G401.6 (cell line): ENCODE results near the gene NCAM1.

Experiments
- FAIRE-seq: peaks from 2 replicates; lab custom pipeline; 2012; peaks lifted over from hg19 to GRCh38; lab: Jason Lieb, UNC

Gene NCAM1

DNA sequence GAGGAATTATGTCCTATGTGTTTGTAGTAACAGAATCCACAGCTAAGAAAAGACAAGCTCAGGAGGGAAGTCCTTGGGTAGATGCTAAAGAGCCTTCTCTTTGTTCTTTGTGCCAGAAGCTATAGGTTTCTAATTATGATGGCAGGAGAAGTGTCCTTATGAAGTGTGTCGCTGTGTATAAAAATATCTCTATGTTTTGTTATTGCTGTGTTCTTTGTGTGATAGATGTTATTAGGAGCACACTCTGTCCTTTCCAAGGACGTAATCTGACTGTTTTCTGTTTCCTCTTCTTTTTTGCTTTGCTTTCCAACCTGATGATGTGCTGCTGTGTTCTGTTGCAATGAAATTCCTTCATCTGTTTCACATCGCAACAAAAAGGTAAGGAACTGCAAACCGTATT lies 171.9 kb downstream of the NCAM1 start:
- no peak for FAIRE-seq

DNA sequence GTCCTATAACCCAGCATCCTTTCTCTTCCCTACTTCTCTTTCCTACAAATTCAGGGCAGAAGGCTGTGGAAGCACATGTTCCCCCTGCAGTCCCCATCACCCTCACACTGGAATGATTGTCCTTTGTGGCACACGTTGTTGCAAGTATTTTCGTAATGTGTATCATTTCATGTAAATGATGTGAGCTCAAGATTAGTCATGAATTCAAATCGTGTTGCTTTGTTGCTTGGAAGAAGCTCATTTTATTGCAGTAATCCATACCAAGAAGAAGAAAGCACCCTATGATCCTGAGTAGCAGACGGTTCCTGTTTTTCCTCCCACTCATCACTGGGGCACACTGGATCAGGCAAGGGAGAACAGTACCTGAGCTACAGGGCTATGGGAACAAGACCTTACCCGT lies 173.4 kb downstream of the NCAM1 start:
- FAIRE-seq: no peak

- FAIRE-seq: no peak
Measured at GRCh38 chr11:113137713-113138529, 176.7 kb downstream of the NCAM1 start.

DNA sequence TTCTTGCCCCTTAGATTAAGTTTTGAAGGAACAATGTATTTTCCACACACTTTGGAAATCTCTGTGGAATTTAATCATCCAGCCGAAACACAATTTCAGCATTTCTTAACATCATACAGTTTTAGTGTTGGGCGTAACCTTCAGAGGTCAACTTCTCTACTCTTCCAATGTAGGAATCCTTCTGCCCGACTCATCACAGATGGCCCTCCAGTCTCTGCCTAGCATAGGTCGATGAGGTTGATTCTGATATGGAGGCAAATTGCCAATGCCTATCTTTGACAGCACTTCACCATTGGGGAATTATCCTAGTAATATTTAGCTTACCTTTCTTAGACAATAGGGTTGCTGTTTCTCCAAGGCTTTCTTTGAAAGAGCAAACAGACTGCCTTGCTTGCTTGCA lies 177.5 kb downstream of the NCAM1 start:
- no peak for FAIRE-seq

DNA sequence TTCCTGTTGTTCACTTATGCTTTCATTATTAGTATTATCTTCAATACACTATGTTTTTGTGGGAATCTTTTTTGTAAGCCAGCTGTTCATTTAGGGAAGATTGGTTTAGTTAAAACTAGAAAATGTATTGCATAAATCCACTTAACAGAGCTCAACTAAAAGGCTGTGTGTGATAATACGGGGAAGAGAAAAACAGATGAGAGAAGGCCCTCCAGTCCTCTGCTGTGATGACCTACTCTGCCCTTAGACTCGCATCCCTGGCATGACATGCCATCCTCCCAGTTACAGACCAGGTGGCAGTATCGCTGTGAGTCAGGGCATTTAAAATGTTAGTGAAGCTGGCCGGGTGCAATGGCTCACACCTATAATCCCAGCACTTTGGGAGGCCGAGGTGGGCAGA lies 179.8 kb downstream of the NCAM1 start:
- no peak for FAIRE-seq

DNA sequence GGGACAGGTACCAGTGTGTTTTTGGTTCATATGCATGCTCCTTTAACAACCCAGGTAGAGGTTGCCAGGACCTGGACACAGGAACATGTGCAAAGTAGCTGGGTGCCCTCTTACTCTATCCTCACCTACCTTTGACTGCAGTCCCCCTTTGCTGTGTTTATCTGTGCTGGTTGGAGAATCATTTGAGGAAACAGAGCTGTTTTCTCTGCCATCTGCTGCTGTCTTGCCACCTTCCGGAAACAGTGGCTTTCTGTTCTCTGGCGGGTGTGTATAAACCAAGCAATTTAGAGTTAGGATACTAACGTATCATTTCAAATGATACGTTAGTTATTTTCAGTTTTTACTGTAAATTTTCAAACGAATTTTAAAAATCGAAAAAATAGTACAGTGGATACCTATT lies 181.3 kb downstream of the NCAM1 start:
- no peak for FAIRE-seq

GRCh38 chr11:113147249-113147648 lies 186.0 kb downstream of the NCAM1 start:
- no peak for FAIRE-seq

- FAIRE-seq: no peak
Measured at GRCh38 chr11:113148076-113148475, 186.9 kb downstream of the NCAM1 start.

DNA sequence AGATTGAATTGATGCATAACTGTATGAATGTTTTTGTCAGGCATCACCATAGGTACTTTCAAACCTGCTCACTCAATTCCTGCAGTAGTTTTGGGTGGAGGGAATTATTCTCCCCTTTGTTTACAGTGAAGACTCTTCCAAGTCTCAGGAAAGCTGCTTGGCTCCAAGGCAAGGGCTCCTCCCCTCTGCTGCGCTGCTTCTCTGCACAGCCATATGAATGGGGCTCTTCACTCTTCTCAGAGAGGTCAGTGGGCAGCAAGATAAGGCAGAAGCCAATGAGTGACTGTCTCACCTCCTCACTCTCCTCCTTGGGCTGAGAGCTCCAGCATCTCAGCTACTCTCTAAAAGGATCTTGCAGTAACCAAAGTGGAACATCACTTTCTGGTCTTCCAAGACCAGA lies 187.4 kb downstream of the NCAM1 start:
- no peak for FAIRE-seq

GRCh38 chr11:113151521-113151920 lies 190.3 kb downstream of the NCAM1 start:
- no peak for FAIRE-seq

GRCh38 chr11:113152500-113152899 lies 191.3 kb downstream of the NCAM1 start:
- no peak for FAIRE-seq

DNA sequence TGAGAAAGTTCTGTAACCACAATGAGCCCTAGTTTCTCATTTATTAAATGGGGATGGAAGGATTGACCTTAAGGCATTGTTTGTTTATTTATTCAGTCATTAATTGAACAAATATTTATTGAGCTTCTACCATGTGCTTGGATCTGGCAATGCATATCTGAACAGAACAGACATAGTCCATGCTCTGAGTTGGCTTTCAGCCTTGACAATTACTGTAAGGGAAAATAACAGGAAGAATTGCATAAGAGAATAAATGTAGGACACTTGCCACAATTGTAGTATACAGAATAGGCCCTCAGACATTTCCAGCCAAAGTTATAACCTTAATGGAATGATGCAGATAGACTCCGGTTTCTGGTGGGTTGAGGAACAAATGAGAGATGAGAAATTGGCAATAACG lies 192.6 kb downstream of the NCAM1 start:
- no peak for FAIRE-seq

DNA sequence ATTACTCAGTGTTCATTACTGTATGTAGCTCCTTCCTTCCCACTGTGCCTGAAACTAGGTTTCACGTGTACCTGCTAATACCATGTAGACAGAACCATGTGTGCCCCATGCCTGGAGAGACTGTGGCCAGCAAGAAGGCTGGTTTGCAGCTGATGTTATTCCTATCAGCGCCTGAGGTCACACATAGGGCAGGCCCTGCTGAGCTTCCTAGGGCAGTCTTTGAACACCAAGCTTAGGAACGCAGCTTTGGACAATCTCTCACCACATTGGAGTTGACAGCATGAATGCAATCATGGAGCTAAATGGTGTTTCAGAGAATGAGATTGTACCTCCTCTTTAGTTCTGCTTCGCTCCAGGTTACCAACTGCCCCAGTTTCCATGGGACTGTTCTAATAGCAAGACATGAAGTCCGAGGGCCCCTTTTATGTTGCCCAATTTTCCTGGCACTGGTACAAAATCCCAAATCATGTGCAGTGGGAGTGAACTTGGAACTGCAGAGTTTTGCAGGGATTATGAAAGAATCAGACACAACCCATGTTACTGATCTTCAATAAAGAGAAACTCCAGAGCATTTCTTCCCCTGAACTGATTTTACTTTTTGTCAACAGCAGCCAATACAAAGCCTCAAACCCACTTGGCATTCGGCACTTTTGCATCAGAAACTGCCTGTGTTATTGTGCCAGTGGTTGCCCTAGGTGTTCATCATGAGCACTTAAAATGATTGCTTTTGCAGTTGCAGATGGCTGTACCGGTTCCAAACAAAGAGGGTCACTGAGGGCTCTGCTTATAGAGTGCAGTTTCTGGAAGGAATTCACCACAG lies 199.0 kb downstream of the NCAM1 start:
- no peak for FAIRE-seq

GRCh38 chr11:113160808-113161124 lies 199.5 kb downstream of the NCAM1 start:
- FAIRE-seq: no peak

- no peak for FAIRE-seq
Measured at GRCh38 chr11:113161711-113162591, 200.7 kb downstream of the NCAM1 start.

- no peak for FAIRE-seq
Measured at GRCh38 chr11:113162592-113162962, 201.4 kb downstream of the NCAM1 start.

DNA sequence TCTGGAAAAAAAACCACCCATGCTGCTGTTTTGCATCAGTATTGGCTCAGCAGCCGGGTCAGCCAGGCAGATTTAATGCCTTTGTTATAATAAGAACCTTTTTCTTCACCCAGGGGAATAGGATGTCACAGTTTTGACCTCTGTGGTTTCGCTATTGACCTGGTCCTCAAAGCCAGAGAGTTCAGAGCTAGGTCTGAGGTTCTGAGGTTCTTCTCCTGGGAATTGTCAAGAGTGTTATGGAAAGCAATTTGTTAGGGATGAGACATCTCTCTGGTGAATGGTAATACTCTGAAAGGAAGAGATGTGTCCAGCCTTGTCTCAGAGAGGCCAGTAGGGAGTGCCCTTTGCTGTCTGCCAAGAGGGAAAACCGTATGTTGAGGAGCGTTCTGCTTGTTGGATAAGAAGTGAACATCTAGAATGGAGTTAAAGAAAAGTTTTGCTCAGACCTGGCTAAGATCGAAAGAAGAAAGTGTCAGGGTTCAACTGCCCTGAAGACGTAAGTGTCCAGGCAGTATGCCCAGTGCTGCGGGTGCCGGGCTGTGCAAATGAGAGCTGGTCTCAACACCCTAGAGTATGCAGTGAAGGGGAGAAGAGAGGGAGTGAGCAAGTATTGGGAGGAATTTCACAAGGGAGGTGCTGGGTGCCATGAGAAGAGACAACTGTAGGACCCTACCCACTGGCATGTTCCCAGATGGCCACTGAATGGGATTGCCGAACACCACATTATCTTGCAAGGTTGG lies 202.2 kb downstream of the NCAM1 start:
- FAIRE-seq: no peak

DNA sequence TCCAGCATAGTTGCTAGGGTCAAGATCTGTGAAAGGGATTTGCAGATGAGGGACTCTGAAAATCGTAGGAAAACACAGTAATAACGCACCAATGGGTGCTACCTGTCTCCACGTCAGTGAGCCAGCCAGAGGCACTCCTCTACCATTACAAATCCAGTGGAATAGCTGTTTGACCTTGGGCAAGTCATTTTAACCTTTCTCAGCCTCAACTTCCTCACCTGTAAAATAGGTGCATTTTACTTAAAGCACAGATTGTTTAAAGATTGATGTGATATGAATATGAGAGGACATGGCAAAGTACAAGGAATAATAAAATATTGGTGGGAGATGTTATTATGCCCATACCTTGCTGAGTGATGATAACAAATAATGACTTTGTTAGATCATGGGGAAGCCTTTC lies 205.1 kb downstream of the NCAM1 start:
- no peak for FAIRE-seq

DNA sequence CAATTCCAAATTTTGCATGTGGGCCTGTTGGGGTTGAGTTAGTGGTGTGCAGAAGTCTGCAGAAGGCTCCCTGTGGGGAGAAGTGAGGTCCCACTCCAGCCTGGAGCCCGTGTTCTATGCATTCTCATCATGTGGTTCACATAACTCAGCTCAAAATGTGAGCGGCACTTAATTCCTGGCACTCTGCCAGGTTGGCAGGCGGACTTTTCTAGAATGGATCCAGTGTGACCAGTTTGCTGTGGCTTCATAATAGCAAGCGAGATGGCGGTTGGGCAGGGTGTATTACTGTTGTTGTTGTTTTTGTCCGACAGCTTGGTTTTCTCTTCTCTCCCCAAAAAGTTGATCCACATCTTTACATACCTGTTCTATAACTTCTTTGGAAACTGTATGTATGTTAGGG lies 206.4 kb downstream of the NCAM1 start:
- no peak for FAIRE-seq

DNA sequence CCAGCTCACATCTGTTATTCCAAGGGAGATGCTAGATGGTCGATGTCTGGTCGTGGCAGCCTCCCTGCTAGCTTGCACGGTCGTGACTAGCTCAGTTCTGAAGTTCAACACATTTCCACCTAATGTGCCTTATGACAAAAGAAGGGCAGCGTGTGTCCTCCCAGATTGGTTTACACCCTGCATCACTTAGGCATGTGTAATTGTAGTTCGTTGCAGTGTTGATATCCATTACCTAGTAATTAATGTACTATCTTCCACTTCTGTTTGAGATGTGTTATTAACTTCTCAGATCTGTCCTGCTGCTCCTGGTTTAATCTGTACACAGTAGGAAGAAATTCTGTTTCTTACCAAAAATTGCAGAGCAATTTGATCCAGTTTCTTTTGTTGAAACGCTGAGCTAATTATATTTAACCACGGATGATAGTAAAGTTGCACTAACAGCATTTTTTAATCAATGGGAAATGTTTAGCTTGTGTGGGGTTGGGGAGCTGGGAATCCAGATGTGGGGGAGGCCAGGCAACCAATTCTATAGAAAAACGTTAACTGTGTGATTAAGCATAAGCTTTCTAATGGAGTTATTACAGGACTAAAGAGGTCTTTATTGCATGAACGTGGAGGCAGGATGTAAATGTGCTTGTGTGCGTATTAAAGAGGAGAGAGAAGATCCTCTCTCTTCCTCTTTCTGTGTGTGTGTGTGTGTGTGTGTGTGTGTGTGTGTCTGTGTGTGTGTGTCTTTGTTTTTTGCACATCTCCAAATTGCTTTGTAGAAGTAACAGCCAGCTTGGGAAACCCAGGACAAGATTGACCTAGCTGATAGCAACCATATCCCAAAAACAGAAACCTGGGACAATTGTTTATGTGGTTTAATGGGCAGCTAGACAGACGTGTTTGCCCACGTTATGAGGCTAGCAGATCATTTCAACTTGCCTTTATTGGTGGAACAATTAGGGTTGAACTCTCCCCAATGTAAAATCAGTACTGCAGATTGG lies 207.4 kb downstream of the NCAM1 start:
- no peak for FAIRE-seq

DNA sequence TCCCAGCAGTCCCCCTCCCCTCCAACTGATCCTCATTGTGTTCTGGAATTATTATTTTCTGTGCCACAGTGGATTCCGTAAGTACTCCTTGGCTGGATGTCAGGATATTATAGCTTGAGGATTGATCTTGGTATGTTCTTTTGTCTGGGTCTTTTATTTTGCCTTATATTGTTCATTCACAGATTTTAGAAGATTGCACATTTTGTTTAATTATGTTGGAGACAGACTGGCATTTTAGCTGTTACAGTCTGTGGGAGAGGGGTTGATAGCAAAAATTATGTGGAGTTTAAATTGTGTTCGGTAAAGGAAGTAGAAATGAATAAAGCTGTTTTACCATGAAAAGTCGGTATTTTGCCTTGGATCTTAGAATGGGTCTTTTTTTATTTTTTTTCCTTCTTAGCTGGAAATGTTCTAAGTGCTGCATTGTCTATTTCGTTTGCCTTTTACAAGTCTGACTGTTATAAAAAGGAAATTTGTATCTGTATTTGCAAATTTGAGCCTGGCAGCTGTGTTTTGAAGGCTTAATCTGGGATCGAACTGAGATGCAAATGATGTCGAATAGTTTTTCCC lies 211.2 kb downstream of the NCAM1 start:
- no peak for FAIRE-seq
